Measurements from ENCODE around the gene GORAB. TPM values are rescaled to one million over a fixed set of nuclear protein-coding genes. Genes with fewer than 3 reads are reported as not detected.

GORAB gene
- polyA plus RNA-seq, 3 donors = 0.86 to 17.5 (median 3.3) TPM

DNA sequence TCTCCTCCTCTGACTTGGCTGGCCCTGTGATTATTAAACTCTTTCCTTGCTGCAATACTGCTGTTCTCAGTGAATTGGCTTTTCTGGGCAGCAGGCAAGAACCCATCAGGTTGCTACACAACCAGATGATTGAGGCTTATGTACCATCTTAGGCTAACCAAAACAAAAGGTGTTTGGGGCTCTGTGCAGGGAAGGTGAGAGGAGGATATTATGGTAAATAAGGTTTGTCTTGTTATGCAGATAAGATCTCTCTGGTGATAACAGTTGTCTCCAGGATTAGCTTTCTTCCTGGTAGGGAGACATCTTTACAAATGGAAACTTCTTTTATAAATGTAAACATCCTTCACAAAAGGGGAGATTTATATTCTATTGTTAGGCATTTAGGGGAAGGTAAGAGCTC is 44.5 kb upstream of the GORAB start:
- peaks cover 0 to 8% of the 10 kb centered on the region in 2 donors for H3K9me3 ChIP-seq (replicated peaks in 1 of 2; ENCODE audit: control insufficient read depth in 1 of 2, insufficient read depth in 1 of 2, low read length in 2 of 2)
- DNase-seq = no peak
- TF ChIP-seq, protein P1, sequence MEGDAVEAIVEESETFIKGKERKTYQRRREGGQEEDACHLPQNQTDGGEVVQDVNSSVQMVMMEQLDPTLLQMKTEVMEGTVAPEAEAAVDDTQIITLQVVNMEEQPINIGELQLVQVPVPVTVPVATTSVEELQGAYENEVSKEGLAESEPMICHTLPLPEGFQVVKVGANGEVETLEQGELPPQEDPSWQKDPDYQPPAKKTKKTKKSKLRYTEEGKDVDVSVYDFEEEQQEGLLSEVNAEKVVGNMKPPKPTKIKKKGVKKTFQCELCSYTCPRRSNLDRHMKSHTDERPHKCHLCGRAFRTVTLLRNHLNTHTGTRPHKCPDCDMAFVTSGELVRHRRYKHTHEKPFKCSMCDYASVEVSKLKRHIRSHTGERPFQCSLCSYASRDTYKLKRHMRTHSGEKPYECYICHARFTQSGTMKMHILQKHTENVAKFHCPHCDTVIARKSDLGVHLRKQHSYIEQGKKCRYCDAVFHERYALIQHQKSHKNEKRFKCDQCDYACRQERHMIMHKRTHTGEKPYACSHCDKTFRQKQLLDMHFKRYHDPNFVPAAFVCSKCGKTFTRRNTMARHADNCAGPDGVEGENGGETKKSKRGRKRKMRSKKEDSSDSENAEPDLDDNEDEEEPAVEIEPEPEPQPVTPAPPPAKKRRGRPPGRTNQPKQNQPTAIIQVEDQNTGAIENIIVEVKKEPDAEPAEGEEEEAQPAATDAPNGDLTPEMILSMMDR (IDR thresholded peaks at IDR 0.05) = no peak
- peaks cover 0 to 8% (median 5%) of the 10 kb centered on the region in 7 donors for H3K9me3 Mint-ChIP-seq
- no peaks in the 10 kb centered on the region for H3K4me1 ChIP-seq (ENCODE audit: control insufficient read depth in 1 of 2, insufficient read depth in 2 of 2, low read length in 2 of 2)
- H4K20me1 ChIP-seq (ENCODE audit: insufficient read depth, low read length) = no peaks in the 10 kb centered on the region
- H3K4me1 Mint-ChIP-seq = no peaks in the 10 kb centered on the region
- H2AFZ ChIP-seq (ENCODE audit: insufficient read depth, low read depth, low read length, poor library complexity, severe bottlenecking) = no peak overlapping the region
- no peak overlapping the region for H3K9ac ChIP-seq (ENCODE audit: insufficient read depth, low read length, poor library complexity, severe bottlenecking)
- intact Hi-C loops (cut with micrococcal nuclease) = no loop called here
- peaks cover 0 to 2% (median 0%) of the 10 kb centered on the region in 3 donors for H3K27me3 Mint-ChIP-seq (ENCODE audit: low read depth in 3 of 3)
- no peaks in the 10 kb centered on the region for H3K27me3 ChIP-seq (ENCODE audit: control insufficient read depth in 2 of 2, insufficient read depth in 2 of 2, low read length in 2 of 2)
- no peak overlapping the region for H3K4me3 ChIP-seq (replicated peaks in 1 of 3; ENCODE audit: low read depth in 2 of 3, low read length in 3 of 3)
- no peak overlapping the region for H3K4me2 ChIP-seq (replicated peaks; ENCODE audit: extremely low read depth, low read length, poor library complexity, severe bottlenecking)
- H3K27ac Mint-ChIP-seq = no peak overlapping the region
- H3K36me3 Mint-ChIP-seq = no peaks in the 10 kb centered on the region
- no peaks in the 10 kb centered on the region for H3K36me3 ChIP-seq (replicated peaks in 1 of 2; ENCODE audit: control insufficient read depth in 1 of 2, insufficient read depth in 2 of 2, low read length in 2 of 2)
- H3K79me2 ChIP-seq (ENCODE audit: insufficient read depth, low read length) = no peaks in the 10 kb centered on the region
- no peak overlapping the region for H3K4me3 Mint-ChIP-seq
- H3K27ac ChIP-seq (ENCODE audit: low read depth in 1 of 2, low read length in 2 of 2) = no peak overlapping the region

DNA sequence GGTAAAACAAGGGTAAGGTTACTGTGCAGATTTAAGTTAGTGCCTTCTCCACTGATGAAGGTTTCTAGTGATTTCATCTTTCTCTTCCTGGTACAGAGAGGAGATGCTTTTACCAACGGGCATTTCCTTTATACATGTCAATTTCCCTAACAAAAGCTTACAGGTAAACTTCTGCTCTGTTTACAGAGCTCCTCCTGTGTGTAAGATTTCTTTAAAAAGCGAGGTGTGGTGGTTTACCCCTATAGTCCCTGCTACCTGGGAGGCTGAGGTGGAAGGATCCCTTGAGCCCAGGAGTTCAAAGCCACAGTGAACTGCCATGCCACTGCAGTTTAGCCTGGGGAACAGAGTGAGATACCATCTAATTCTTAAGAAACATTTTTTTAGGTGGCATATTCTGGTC is 40.7 kb upstream of the GORAB start:
- TF ChIP-seq, protein P1 (IDR thresholded peaks at IDR 0.05) = no peak
- Histone ChIP-seq H3K9me3 (replicated peaks in 1 of 2; ENCODE audit: control insufficient read depth in 1 of 2, insufficient read depth in 1 of 2, low read length in 2 of 2) (peaks cover 0 to 8% of the 10 kb centered on the region in 2 donors), H2AFZ (ENCODE audit: insufficient read depth, low read depth, low read length, poor library complexity, severe bottlenecking) (no peak overlapping the region), H3K36me3 (replicated peaks in 1 of 2; ENCODE audit: control insufficient read depth in 1 of 2, insufficient read depth in 2 of 2, low read length in 2 of 2) (no peaks in the 10 kb centered on the region), H3K4me1 (ENCODE audit: control insufficient read depth in 1 of 2, insufficient read depth in 2 of 2, low read length in 2 of 2) (no peaks in the 10 kb centered on the region), H3K27ac (ENCODE audit: low read depth in 1 of 2, low read length in 2 of 2) (no peak overlapping the region), H3K79me2 (ENCODE audit: insufficient read depth, low read length) (no peaks in the 10 kb centered on the region), H3K4me3 (replicated peaks in 1 of 3; ENCODE audit: low read depth in 2 of 3, low read length in 3 of 3) (no peak overlapping the region), H3K27me3 (ENCODE audit: control insufficient read depth in 2 of 2, insufficient read depth in 2 of 2, low read length in 2 of 2) (no peaks in the 10 kb centered on the region), H3K4me2 (replicated peaks; ENCODE audit: extremely low read depth, low read length, poor library complexity, severe bottlenecking) (no peak overlapping the region), H4K20me1 (ENCODE audit: insufficient read depth, low read length) (no peaks in the 10 kb centered on the region), H3K9ac (ENCODE audit: insufficient read depth, low read length, poor library complexity, severe bottlenecking) (no peak overlapping the region)
- WGBS (ENCODE audit: insufficient coverage) = no CpG with 5 or more reads among the region's 2 CpGs
- H3K36me3 Mint-ChIP-seq = no peaks in the 10 kb centered on the region
- peaks cover 0 to 8% (median 5%) of the 10 kb centered on the region in 7 donors for H3K9me3 Mint-ChIP-seq
- intact Hi-C loops (cut with micrococcal nuclease) = no loop called here
- H3K27me3 Mint-ChIP-seq (ENCODE audit: low read depth in 3 of 3) = no peaks in the 10 kb centered on the region
- H3K4me3 Mint-ChIP-seq = no peak overlapping the region
- peaks cover 12% of the 10 kb centered on the region for H3K4me1 Mint-ChIP-seq
- DNase-seq = no peak
- H3K27ac Mint-ChIP-seq = no peak overlapping the region
